Measurements from ENCODE around the gene NGEF.

- TF ChIP-seq SUZ12 (IDR thresholded peaks at IDR 0.05; ENCODE audit: extremely low read depth, insufficient read depth, insufficient read length) = no peak
- TF ChIP-seq ZNF274 (IDR thresholded peaks at IDR 0.05; ENCODE audit: low read depth, low read length) = no peak
Measured at GRCh38 chr2:232839411-232840079, 173.5 kb downstream of the NGEF start.
